GM18861 (cell line): ENCODE data around the gene RNGTT.
"Not testable (repeated sequence)": the region's sequence is repeated elsewhere in the genome, so short reads cannot be mapped to it uniquely, and the experiment has no call there.

Experiments used
- ATAC-seq: cut with Tn5 transposase; IDR thresholded peaks from one replicate; pipeline ENCODE4 v1.9.1; 2021; ENCODE audit not compliant: unreplicated experiment

Gene RNGTT

GRCh38 chr6:88823998-88824397, 139.4 kb downstream of the RNGTT start:
- ATAC-seq = no peak

GRCh38 chr6:88815491-88815890, 147.9 kb downstream of the RNGTT start:
- ATAC-seq = no peak

GRCh38 chr6:88814909-88815308, 148.5 kb downstream of the RNGTT start:
- ATAC-seq = no peak

GRCh38 chr6:88813045-88813444, 150.4 kb downstream of the RNGTT start:
- no peak for ATAC-seq

GRCh38 chr6:88810701-88811100, 152.7 kb downstream of the RNGTT start:
- ATAC-seq = no peak

- ATAC-seq = no peak
Measured at GRCh38 chr6:88810089-88810488, 153.3 kb downstream of the RNGTT start.

GRCh38 chr6:88808381-88808780, 155.0 kb downstream of the RNGTT start:
- ATAC-seq = no peak

- no peak for ATAC-seq
Measured at GRCh38 chr6:88807622-88808021, 155.8 kb downstream of the RNGTT start.

GRCh38 chr6:88806728-88807127, 156.7 kb downstream of the RNGTT start:
- no peak for ATAC-seq

- no peak for ATAC-seq
Measured at GRCh38 chr6:88804701-88805100, 158.7 kb downstream of the RNGTT start.

- ATAC-seq = no peak
Measured at GRCh38 chr6:88785478-88785877, 177.9 kb downstream of the RNGTT start.

- no peak for ATAC-seq
Measured at GRCh38 chr6:88780714-88781389, 182.6 kb downstream of the RNGTT start.

GRCh38 chr6:88775866-88776571, 187.4 kb downstream of the RNGTT start:
- ATAC-seq = no peak

GRCh38 chr6:88768114-88768513, 195.3 kb downstream of the RNGTT start:
- not testable (repeated sequence) for ATAC-seq

GRCh38 chr6:88764081-88764480, 199.3 kb downstream of the RNGTT start:
- ATAC-seq = no peak

- ATAC-seq = no peak
Measured at GRCh38 chr6:88763160-88763559, 200.3 kb downstream of the RNGTT start.

GRCh38 chr6:88761237-88762031, 202.0 kb downstream of the RNGTT start:
- ATAC-seq = peak; percentile 61

- ATAC-seq = no peak
Measured at GRCh38 chr6:88760091-88760490, 203.3 kb downstream of the RNGTT start.

GRCh38 chr6:88750936-88751335, 212.5 kb downstream of the RNGTT start:
- ATAC-seq = no peak

- no peak for ATAC-seq
Measured at GRCh38 chr6:88749849-88750248, 213.6 kb downstream of the RNGTT start.

- no peak for ATAC-seq
Measured at GRCh38 chr6:88748141-88748540, 215.3 kb downstream of the RNGTT start.

GRCh38 chr6:88741939-88742338, 221.5 kb downstream of the RNGTT start:
- no peak for ATAC-seq
